ENCODE data around the gene NCOA3.
"Not testable (repeated sequence)": the region's sequence is repeated elsewhere in the genome, so short reads cannot be mapped to it uniquely, and the experiment has no call there.

Gene NCOA3

DNA sequence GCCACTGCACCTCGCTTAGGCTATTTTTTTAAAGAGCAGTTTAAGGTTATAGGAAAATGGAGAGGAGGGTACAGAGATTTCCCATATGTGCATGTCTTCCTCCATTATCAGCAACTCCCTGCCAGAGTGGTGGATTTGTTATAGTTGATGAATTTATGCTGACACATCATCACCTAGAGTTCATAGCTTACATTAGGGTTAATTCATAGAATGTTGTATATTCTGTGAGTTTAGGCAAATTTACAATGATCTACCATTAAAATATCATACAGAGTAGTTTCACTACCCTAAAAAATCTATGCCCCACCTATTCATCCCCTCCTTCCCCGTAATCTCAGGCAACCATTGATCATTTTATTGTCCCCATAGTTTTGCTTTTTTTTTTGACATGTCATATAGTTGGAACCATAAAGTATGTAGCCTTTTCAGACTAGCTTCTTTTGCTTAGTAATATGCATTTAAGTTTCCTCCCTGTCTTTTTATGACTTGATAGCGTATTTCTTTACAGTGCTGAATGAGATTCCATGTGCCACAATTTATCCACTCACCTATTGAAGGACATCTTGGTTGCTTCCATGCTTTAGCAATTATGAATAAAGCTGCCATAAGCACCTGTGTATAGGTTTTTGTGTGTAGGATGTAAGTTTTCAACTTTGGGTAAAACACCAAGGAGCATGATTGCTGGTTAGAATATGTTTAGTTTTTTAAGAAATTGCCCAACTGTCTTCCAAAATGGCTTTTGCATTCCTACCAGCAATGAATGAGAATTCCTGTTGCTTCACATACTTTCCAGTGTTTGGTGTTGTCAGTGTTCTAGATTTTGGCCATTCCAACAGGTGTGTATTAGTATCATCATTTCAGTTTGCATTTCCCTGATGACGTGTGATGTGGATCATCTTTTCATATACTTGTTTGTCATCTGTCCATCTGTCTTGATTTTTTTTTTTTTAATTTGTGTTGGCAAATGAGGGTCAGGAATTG lies 60.2 kb downstream of the NCOA3 start:
- DNase-seq (ENCODE audit: low read depth, low spot score): no peak

GRCh38 chr20:47566269-47566668 lies 64.6 kb downstream of the NCOA3 start:
- DNase-seq (ENCODE audit: low read depth, low spot score): no peak

- DNase-seq (ENCODE audit: low read depth, low spot score): no peak
Measured at GRCh38 chr20:47568019-47568418, 66.3 kb downstream of the NCOA3 start.

GRCh38 chr20:47568837-47569410 lies 67.2 kb downstream of the NCOA3 start:
- no peak for DNase-seq (ENCODE audit: low read depth, low spot score)

DNA sequence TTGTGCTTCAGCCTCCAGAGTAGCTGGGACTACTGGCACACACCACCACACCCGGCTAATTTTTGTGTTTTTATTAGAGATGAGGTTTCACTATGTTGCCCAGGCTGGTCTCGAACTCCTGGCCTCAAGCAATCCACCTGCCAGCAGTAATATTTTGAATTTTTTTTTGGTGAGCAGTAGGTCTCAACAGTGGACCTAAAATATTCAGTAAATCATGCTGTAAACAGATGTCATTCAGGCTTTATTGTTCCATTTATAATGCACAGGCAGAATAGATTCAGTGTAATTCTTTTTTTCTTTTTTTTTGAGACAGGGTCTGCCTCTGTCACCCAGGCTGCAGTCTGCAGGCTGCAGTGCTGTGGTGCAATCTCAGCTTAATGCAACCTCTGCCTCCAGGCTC lies 69.7 kb downstream of the NCOA3 start:
- no peak for DNase-seq (ENCODE audit: low read depth, low spot score)

DNA sequence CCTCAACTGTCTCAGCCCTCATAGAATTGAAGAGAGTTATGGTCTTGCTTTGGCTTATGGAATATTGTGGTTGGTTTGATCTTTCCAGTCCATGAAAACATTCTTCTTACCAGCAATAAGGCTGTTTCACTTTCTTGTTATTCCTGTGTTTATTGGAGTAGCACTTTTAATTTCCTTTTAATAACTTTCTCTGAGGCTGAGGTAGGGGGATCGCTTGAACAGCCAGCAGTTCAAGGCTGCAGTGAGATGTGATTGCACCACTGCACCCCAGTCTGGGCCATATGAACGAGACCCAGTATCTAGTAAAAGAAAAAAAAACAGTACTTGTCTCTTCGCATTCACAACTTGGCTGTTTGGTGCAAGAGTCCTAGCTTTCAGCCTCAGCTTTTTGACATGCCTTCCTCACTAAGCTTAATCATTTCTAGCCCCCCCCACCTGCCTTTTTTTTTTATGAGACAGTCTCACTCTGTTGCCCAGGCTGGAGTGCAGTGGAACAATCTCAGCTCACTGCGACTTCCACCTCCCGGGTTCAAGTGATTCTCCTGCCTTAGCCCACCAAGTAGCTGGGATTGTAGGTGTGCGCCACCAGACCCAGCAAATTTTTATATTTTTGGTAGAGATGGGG lies 70.5 kb downstream of the NCOA3 start:
- DNase-seq (ENCODE audit: low read depth, low spot score): no peak

- DNase-seq (ENCODE audit: low read depth, low spot score): no peak
Measured at GRCh38 chr20:47573559-47573958, 71.9 kb downstream of the NCOA3 start.

- DNase-seq (ENCODE audit: low read depth, low spot score): no peak
Measured at GRCh38 chr20:47574616-47575364, 73.1 kb downstream of the NCOA3 start.

- peak; percentile 54 for DNase-seq (ENCODE audit: low read depth, low spot score)
Measured at GRCh38 chr20:47576516-47577033, 74.9 kb downstream of the NCOA3 start.

GRCh38 chr20:47577314-47577713 lies 75.6 kb downstream of the NCOA3 start:
- DNase-seq (ENCODE audit: low read depth, low spot score): no peak

GRCh38 chr20:47578543-47578942 lies 76.9 kb downstream of the NCOA3 start:
- DNase-seq (ENCODE audit: low read depth, low spot score): no peak

DNA sequence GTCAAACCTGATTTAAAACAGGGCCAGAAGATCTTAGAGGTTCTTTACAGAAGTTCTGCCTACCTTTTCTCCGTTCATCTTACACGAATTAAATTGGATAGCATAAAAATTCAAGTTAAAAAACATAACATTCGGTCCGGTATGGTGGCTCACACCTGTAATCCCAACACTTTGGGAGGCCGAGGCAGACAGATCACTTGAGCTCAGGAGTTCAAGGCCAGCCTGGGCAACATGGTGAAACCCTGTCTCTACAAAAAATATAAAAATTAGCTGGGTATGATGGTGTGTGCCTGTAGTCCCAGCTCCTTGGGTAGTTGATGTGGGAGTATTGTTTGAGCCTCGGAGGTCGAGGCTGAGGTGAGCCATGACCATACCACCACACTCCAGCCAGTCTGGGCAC lies 79.0 kb downstream of the NCOA3 start:
- DNase-seq (ENCODE audit: low read depth, low spot score): not testable (repeated sequence)

DNA sequence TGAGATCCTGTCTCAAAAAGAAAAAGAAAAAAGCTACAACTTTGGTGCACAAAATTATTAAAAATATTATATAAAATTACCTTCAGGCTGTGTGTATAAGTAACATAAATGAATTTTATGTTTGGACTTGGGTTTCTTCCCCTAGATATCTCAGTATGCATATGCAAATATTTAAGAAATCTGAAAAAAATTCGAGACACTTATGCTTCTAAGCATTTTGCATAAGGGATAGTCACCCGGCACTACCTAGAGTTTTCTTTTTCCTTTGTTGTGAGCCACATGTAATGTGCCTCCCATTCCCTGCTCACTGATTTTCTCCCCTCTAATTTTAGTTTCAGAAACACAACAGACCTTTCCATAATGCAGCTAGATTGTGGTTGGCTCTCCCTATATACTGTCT lies 79.4 kb downstream of the NCOA3 start:
- DNase-seq (ENCODE audit: low read depth, low spot score): no peak

DNA sequence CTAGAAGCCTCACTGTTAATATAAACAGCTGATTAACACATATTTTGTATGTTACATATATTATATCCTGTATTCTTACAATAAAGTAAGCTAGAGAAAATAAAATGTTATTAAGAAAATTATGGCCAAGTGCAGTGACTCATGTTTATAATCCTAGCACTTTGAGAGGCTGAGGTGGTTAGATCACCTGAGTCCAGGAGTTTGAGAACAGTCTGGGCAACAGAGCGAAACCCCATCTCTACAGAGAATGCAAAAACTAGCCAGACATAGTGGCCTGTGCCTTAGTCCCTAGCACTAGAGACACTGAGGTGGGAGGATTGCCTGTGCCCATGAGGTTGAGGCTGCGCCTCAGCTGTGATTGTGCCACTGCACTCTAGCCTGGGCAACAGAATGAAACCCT lies 81.9 kb downstream of the NCOA3 start:
- no peak for DNase-seq (ENCODE audit: low read depth, low spot score)

DNA sequence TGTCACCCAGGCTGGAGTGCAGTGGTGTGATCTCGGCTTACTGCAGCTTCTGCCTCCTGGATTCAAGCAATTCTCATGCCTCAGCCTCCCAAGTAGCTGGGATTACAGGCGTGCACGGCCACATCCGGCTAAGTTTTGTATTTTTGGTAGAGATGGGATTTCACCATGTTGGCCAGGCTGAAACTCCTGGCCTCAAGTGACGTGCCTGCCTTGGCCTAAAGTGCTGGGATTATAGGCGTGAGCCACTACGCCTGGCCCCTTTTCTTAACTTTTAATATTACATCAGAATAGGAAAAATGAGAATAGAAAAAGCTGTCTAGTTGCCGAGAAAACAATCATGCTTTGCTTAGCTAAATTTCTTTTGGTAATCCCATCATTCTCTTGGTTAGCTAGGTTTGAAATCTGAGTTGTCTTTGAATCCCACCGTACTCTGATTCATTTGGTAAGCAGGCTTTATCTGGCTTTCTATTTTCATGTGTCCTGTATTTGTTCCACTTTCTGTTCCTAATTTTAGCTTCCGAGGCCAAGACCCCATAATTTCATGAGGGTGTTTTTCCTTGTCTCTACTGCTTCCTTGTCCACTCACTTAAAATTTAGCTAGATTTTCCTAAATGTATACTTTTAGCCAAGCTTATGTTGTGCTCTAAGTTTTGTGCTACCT lies 83.5 kb downstream of the NCOA3 start:
- DNase-seq (ENCODE audit: low read depth, low spot score): no peak

- DNase-seq (ENCODE audit: low read depth, low spot score): no peak
Measured at GRCh38 chr20:47586649-47587294, 85.1 kb downstream of the NCOA3 start.

DNA sequence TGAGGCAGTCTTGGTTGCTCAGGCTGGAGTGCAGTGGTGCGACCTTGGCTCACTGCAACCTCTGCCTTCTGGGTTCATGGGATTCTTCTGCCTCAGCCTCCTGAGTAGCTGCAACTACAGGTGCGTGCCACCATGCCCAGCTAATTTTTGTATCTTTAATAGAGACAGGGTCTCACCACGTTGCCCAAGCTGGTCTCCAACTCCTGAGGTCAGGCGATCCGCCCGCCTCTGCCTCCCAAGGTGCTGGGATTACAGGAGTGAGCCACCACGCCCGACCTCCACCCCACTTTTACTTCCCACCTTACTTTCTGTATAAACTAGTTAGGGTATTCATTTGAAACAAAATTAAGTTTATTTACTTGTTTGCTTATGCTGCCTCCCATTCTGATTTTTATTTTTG lies 86.5 kb downstream of the NCOA3 start:
- DNase-seq (ENCODE audit: low read depth, low spot score): no peak

- DNase-seq (ENCODE audit: low read depth, low spot score): no peak
Measured at GRCh38 chr20:47591231-47591630, 89.5 kb downstream of the NCOA3 start.

DNA sequence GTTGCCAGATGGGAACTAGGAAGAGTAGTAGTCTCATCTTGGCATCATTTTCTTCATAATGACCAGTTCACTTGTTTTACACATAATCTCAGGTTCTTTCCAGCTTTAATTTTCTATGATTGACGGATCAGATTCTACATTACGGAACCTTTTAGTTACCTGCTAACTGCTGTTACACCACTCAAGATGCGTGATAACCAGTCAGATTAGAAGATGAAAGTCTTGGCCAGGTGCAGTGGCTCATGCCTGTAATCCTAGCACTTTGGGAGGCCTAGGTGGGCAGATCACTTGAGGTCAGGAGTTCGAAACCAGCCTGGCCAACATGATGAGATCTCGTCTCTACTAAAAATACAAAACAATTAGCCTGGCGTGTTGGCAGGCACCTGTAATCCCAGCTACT lies 92.5 kb downstream of the NCOA3 start:
- DNase-seq (ENCODE audit: low read depth, low spot score): no peak

DNA sequence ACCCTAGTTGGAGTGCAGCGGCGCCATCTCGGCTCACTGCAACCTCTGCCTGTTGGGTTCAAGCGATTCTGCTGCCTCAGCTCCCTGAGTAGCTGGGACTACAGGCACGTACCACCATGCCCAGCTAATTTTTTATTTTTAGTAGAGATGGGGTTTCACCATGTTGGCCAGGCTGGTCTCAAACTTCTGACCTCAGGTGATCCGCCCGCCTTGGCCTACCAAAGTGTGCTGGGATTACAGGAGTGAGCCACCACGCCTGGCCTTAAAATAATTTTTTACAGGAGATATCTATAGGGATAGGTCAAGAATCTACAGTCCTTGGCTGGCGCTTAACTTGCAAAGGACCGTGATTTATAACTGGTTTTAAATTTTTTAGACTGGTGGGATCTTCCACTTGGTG lies 93.5 kb downstream of the NCOA3 start:
- DNase-seq (ENCODE audit: low read depth, low spot score): not testable (repeated sequence)

All from ELF-1 (cell line).